Measurements from ENCODE around the gene GRID1.

The GRID1 gene

GRCh38 chr10:85826377-85826776 lies 540.2 kb downstream of the GRID1 start:
- DNase-seq: no peak

- DNase-seq: no peak
These were observed 555.2 kb downstream of the GRID1 start for GRCh38 chr10:85811405-85811804.

- DNase-seq: no peak
These were observed 555.9 kb downstream of the GRID1 start for GRCh38 chr10:85810674-85811073.

- no peak for DNase-seq
These were observed 571.1 kb downstream of the GRID1 start for GRCh38 chr10:85795460-85795859.

- DNase-seq: no peak
These were observed 572.0 kb downstream of the GRID1 start for GRCh38 chr10:85794553-85794952.

- DNase-seq: no peak
These were observed 574.1 kb downstream of the GRID1 start for GRCh38 chr10:85792533-85792858.

GRCh38 chr10:85791818-85792532 lies 574.6 kb downstream of the GRID1 start:
- no peak for DNase-seq

GRCh38 chr10:85789982-85790789 lies 576.4 kb downstream of the GRID1 start:
- no peak for DNase-seq

GRCh38 chr10:85789125-85789524 lies 577.5 kb downstream of the GRID1 start:
- DNase-seq: no peak

- no peak for DNase-seq
These were observed 578.0 kb downstream of the GRID1 start for GRCh38 chr10:85788570-85788969.

- DNase-seq: no peak
These were observed 578.7 kb downstream of the GRID1 start for GRCh38 chr10:85787881-85788280.

GRCh38 chr10:85787393-85787792 lies 579.2 kb downstream of the GRID1 start:
- DNase-seq: no peak

- DNase-seq: no peak
These were observed 580.1 kb downstream of the GRID1 start for GRCh38 chr10:85786401-85786899.

- DNase-seq: no peak
These were observed 581.8 kb downstream of the GRID1 start for GRCh38 chr10:85784792-85785191.

- no peak for DNase-seq
These were observed 585.2 kb downstream of the GRID1 start for GRCh38 chr10:85781404-85781803.

GRCh38 chr10:85778074-85778473 lies 588.5 kb downstream of the GRID1 start:
- DNase-seq: no peak

GRCh38 chr10:85767891-85768290 lies 598.7 kb downstream of the GRID1 start:
- no peak for DNase-seq

GRCh38 chr10:85764108-85764507 lies 602.5 kb downstream of the GRID1 start:
- DNase-seq: no peak

- DNase-seq: no peak
These were observed 604.6 kb downstream of the GRID1 start for GRCh38 chr10:85761906-85762445.

- no peak for DNase-seq
These were observed 624.8 kb downstream of the GRID1 start for GRCh38 chr10:85741626-85742300.

- DNase-seq: no peak
These were observed 630.6 kb downstream of the GRID1 start for GRCh38 chr10:85735997-85736396.

GRCh38 chr10:85734791-85735190 lies 631.8 kb downstream of the GRID1 start:
- no peak for DNase-seq

GRCh38 chr10:85724215-85724614 lies 642.4 kb downstream of the GRID1 start:
- no peak for DNase-seq
